Activated CD4-positive, alpha-beta T cell treated with anti-CD3 and anti-CD28 coated beads, Interleukin-2, amount 50 U/mL, for 48 hours (primary cell): ENCODE data around the gene TMEM151B.
"Not testable (repeated sequence)": the region's sequence is repeated elsewhere in the genome, so short reads cannot be mapped to it uniquely, and the experiment has no call there.

Experiments used
- DNase-seq, 2 experiments: peaks; one replicate each; pipeline ENCODE4 v3.0.0-alpha.2; 2020

The TMEM151B gene

DNA sequence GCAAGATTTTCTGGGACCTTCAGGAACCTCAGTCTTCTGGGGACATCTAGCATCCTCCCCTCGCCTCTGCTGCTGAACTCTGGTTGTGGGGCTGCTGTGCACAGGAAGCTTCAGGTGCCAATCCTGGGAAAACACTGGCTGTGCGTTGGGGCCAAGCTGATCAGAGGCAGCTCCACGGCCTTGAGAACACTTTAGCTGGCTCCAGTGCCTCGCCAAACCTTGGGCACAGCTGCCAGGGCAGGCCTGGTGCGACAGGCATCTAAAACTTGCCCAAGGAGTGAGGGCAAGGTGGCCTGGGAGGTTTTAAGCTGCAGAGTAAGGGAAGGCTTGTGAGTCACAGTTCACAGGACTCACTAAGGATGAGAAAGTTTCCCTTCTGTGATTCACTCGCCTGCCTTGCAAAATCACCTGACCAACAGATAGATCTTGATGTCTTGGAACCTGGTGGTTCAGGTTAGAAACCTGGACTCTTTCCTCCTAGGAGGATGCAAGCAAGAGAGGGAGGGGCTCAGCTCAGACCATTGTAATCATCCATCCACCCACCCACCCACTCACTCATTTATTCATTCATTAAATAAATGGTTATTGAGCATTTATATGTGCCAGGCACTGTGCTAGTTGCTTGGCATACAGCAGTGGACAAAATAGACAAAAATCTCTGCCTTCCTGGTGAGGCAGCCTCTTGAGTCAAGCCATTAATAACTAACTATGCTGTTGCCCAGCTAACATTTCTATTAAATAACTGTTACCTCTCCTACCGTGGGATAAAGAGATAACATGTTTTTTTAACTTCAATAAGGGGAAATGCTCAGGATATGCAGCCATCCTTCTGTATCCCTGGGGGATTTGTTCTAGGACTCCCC is 69.7 kb downstream of the TMEM151B start:
- DNase-seq: peak in 1 of 2 experiments; percentile 10

DNA sequence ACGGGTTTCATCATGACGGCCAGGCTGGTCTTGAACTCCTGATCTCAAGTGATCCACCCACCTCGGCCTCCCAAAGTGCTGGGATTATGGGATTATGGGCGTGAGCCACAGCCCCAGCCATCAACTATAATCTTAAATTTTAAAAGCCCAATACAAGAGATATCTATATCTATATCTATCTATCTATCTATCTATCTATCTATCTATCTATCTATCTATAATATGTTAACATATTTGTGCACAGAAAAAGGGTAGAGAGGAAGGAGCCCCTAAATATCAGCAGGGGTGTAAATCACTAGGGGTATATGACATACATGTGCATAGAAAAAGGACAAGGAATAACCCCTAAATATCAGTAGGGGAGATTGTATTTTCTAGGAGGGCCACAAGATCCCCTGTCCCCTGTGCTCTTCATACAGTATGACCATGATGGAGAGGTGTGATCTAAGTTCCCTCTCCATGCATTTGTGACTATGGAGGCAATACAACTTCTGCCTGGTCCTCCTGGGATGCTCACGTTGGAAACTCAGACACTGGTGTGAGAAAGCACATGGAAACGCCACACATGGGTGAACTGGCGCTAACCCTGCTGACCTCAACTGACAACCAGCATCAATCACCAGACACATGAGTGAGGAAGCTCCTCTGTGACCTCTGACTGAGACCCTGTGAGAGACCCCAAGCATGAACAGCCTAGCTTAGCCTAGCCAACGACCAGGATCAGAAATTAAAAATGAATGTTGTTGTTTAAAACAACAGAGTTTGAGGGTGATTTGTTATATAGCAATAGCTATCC is 71.0 kb downstream of the TMEM151B start:
- DNase-seq: no peak

DNA sequence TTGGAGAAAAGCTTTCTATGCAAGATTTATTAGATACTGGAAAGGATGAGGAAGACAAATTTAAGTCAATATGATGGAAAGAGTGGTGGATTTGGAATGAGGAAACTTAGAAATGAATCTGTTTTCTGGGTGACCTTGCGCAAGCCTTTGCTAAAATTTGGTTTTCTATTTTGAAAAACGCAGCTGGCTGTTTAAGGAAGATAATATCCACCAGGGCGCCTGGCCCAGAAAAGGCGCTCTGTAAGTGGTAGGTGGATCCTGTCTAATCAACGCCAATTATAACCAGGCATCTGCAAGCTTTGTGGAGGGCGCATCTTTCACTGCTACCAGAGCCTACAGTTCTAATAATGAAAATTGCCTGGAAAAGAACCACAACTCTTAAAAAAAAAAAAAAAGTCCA is 71.8 kb downstream of the TMEM151B start:
- DNase-seq: no peak

DNA sequence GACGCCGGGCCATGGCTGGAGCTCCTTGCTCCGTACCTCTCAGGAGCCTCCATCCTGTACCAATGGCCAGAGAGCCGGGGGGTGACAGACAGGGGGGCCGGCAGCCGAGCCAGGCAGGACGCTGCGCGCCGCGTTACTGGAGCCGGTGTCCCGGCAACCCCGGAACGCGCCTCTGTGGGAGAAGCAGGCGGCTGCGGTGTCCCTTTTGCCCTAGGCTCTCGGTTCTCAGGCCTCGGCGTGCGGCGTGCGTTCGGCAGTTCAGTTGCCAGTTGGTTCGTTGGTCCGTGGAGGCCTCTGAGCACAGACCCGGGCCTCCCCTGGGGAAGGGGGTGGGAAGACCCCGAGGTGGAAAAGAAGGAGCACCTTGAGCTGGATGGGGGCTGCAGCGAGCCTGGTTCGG is 72.2 kb downstream of the TMEM151B start, which contains the start of gene SPATS1:
SPATS1 (plus strand) TSS at position 162 of the 400 bp plus-strand sequence. CDS start 446 bp downstream, outside the sequence.
- DNase-seq: no peak

GRCh38 chr6:44346818-44347217 is 76.6 kb downstream of the TMEM151B start:
- not testable (repeated sequence) for DNase-seq

DNA sequence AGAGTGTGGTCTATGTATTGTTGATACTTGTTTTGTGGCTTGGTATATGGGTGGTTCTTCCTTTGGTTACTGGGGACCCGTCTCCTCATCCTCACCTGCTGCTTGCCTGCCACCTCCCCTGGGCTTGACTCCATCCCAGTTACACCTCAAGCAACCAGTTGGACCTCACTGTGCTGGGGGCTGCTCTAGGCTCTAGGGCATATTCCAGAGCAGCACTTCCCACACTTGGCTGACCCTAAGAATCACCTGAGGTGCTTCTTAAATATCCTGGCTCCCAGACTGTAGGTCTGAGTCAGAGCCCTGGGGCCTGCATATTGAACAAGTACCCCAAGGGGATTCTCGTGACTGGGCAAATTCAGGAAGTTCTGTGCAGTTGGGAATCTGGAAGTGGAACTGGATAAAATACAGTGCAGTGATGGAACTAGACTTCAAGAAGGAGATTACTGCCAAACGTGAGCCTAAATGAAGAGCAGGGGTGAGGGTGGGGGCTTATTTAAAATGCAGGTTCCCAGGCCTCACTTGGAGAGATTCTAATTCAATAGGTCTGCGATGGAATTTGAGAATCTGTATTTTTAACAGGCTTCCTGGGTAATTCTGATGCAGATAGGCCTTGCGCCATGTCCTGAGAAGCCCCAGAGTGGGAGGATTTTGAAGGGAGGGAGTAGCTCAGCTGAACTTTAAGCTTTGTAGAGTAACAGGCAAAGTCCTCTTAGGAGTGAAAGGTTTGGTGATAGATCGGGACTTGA is 79.8 kb downstream of the TMEM151B start:
- no peak for DNase-seq

DNA sequence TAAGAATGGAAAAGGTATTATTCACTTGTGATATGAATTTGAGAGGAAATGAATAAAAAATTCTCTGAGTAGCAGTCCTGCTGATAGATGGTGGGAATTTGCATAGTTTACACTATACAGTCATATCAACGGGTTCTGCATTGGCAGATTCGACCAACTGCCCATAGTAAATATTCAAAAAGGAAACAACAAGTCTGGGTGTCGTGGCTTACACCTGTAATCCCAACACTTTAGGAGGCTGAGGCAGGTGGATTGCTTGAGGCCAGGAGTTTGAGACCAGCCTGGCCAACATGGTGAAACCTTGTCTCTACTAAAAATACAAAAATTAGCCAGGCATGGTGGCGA is 80.4 kb downstream of the TMEM151B start:
- not testable (repeated sequence) for DNase-seq

GRCh38 chr6:44352259-44352658 is 82.0 kb downstream of the TMEM151B start:
- no peak for DNase-seq

DNA sequence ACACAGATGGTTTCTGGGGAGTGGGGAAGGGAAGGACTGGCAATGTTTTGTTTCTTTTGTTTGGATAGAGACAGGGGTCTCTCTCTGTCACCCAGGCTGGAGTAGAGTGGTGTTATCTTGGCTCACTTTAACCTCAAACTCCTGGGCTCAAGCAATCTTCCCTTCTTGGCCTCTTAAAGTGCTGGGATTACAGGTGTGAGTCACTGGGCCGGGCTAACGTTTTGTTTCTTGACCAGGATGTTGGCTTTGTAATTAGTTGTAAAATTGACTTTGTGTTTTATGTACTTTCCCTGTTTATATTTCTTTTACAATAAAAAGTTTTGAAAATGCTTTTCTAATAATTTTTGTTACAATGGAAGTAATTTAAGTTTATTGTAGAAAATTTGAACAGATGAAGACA is 83.1 kb downstream of the TMEM151B start:
- DNase-seq: no peak

DNA sequence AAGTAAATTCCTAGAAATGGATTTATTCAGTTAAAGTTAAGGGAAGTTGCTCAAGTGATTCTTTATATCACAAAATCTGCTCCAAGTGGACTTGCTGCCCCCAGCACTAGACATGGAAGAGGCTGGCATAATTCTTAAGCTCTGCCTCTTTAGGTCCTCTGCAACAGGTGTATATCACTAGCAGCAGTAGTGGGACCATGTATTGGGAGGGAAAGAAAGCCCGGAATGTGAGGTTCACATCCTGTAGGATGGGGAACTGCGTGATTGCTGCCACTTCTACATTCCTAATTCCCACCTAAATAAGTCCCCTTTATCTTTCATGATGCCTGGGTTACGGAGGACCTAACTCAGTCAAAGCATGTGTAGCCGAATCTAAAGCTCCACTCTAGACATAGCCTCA is 85.4 kb downstream of the TMEM151B start:
- no peak for DNase-seq

DNA sequence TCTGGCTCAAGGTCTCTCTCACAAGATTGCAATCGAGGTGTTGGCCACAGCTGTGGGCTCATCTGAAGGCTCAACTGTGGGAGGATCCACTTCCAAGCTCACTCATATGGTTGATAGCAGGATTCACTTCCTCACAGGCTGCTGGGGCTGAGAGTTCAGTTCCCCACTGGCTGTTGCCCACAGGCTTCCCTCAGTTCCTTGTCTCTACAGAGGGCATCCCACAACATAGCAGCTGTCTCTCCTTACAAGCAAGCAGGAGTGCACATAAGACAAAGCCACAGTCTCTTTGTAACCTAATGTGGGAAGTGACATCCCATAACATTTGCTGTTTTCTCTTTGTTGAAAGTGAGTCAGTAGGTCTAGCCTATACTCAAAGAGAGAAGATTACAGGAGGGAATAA is 86.2 kb downstream of the TMEM151B start:
- DNase-seq: no peak
